B cell (primary cell): ENCODE measurements around the gene INA. TPM values are rescaled to one million over a fixed set of nuclear protein-coding genes. Genes with fewer than 3 reads are reported as not detected.

Source experiments
- ATAC-seq: fragments of 200-7000 bp; cut with Tn5 transposase; one replicate; pipeline ENCODE4 v1.10.0; 2021; ENCODE audit warnings: low read depth, mild to moderate bottlenecking, moderate number of reproducible peaks, moderate library complexity
- CTCF ChIA-PET: fragments of 350-600 bp; sonication (Branson Sonifier 250); formaldehyde crosslinking; loops from one replicate; lab custom pipeline; 2021; ENCODE audit warnings: antibody characterized with exemption, inconsistent platforms; lab: Charles Lee
- POLR2A ChIA-PET: fragments of 350-600 bp; sonication (Branson Sonifier 250); formaldehyde crosslinking; loops from one replicate; lab custom pipeline; 2021; ENCODE audit warnings: antibody characterized with exemption; lab: Charles Lee
- DNase-seq: peaks from one replicate; pipeline ENCODE4 v3.0.0; 2013
- H2AFZ ChIP-seq: 2 replicates; pipeline ENCODE4 v1.6.1; 2012; ENCODE audit warnings: mild to moderate bottlenecking, low read depth, low read length; ENCODE audit not compliant: insufficient read depth, poor library complexity, severe bottlenecking
- H3K27ac ChIP-seq, 2 donors: 1 replicate in 1 of 2; 2 replicates in 1 of 2; pipeline ENCODE4 v1.5.1; 2012 to 2013; ENCODE audit warnings: low read length in 2 of 2, mild to moderate bottlenecking in 2 of 2, moderate library complexity in 1 of 2
- H3K27me3 ChIP-seq, 4 experiments: fragments of 200-600 bp in 1 of 4; sonication (generic) in 1 of 4; replicated peaks in 1 of 4; 1 replicate in 2 of 4; 2 replicates in 2 of 4; pipeline versions ENCODE4 v1.6.1 to v1.7.0; 2013 to 2016; ENCODE audit warnings: low read length in 3 of 4, mild to moderate bottlenecking in 2 of 4, mixed read lengths in 1 of 4, moderate library complexity in 1 of 4; ENCODE audit not compliant: insufficient read depth in 4 of 4, control insufficient read depth in 3 of 4; ENCODE audit errors: control extremely low read depth in 1 of 4
- H3K36me3 ChIP-seq, 2 experiments: replicated peaks in 1 of 2; 1 replicate in 1 of 2; 2 replicates in 1 of 2; pipeline versions ENCODE4 v1.6.1 to v1.7.1; 2013; ENCODE audit warnings: low read length in 1 of 2; ENCODE audit not compliant: insufficient read depth in 2 of 2, control insufficient read depth in 1 of 2; ENCODE audit errors: control extremely low read depth in 1 of 2, extremely low read depth in 1 of 2
- H3K4me1 ChIP-seq, 2 donors: fragments of 200-600 bp in 1 of 2; sonication (generic) in 1 of 2; 1 replicate in 1 of 2; 2 replicates in 1 of 2; pipeline versions ENCODE4 v1.5.1 to v1.6.1; 2013 to 2017; ENCODE audit warnings: low read length in 2 of 2; ENCODE audit not compliant: control insufficient read depth in 2 of 2, insufficient read depth in 2 of 2
- H3K4me2 ChIP-seq: replicated peaks from 2 replicates; pipeline ENCODE3; 2012; ENCODE audit warnings: mild to moderate bottlenecking, low read depth, low read length; ENCODE audit not compliant: poor library complexity, severe bottlenecking
- H3K4me3 ChIP-seq, 5 experiments: fragments of 200-600 bp in 1 of 5; sonication (generic) in 1 of 5; 1 replicate in 3 of 5; 2 replicates in 2 of 5; pipeline versions ENCODE4 v1.5.1 to v1.7.0; 2011 to 2016; ENCODE audit warnings: low read length in 4 of 5, mild to moderate bottlenecking in 4 of 5, low read depth in 2 of 5, control low read depth in 1 of 5, moderate library complexity in 1 of 5; ENCODE audit not compliant: insufficient read depth in 1 of 5; ENCODE audit errors: control extremely low read depth in 1 of 5, extremely low read depth in 1 of 5
- H3K79me2 ChIP-seq: fragments of 200-600 bp; sonication (generic); one replicate; pipeline ENCODE4 v1.6.0; 2016; ENCODE audit warnings: low read length; ENCODE audit not compliant: control insufficient read depth, insufficient read depth
- H3K9ac ChIP-seq: fragments of 200-600 bp; sonication (generic); 2 replicates; pipeline ENCODE4 v1.6.1; 2017; ENCODE audit warnings: mild to moderate bottlenecking, low read length, moderate library complexity
- H3K9me3 ChIP-seq, 3 donors: one replicate each; pipeline versions ENCODE4 v1.6.1 to v1.7.1; 2013; ENCODE audit warnings: low read length in 2 of 3; ENCODE audit not compliant: control insufficient read depth in 2 of 3, insufficient read depth in 1 of 3; ENCODE audit errors: control extremely low read depth in 1 of 3
- H4K20me1 ChIP-seq: 2 replicates; pipeline ENCODE4 v1.6.0; 2012; ENCODE audit warnings: mild to moderate bottlenecking, low read length; ENCODE audit not compliant: insufficient read depth, control insufficient read depth, poor library complexity, severe bottlenecking
- H3K27ac Mint-ChIP-seq: one replicate; pipeline ENCODE4 v1.8.0; 2021; ENCODE audit warnings: mixed read lengths
- H3K27me3 Mint-ChIP-seq: one replicate; pipeline ENCODE4 v1.8.0; 2021; ENCODE audit warnings: mixed read lengths
- H3K4me1 Mint-ChIP-seq: one replicate; pipeline ENCODE4 v1.8.0; 2021; ENCODE audit warnings: mixed read lengths
- H3K4me3 Mint-ChIP-seq: one replicate; pipeline ENCODE4 v1.8.0; 2021; ENCODE audit warnings: mixed read lengths
- H3K9me3 Mint-ChIP-seq: one replicate; pipeline ENCODE4 v1.8.0; 2022; ENCODE audit warnings: mixed read lengths; ENCODE audit not compliant: insufficient read depth
- EZH2 ChIP-seq: IDR thresholded peaks from 2 replicates; pipeline ENCODE4 v1.6.1; 2012; ENCODE audit warnings: borderline replicate concordance, low read depth, mild to moderate bottlenecking, moderate library complexity, low read length; ENCODE audit not compliant: insufficient read depth, poor library complexity, severe bottlenecking
- WGBS: methylation state at CpG from one replicate; pipeline ENCODE4 v1.1.5; 2013; ENCODE audit warnings: missing lambda C conversion rate; ENCODE audit not compliant: insufficient coverage; 5-methylcytosine and 5-hydroxymethylcytosine counted together
- intact Hi-C: fragments of 100-400 bp; cut with micrococcal nuclease; formaldehyde crosslinking; loops from one replicate; pipeline ENCODE4 v1.10.0; 2022
- polyA plus RNA-seq: library from polyadenylated mRNA; depleted of rRNA; stranded (reverse); fragments of >200 nt; gene quantifications from 2 replicates; pipeline ENCODE4 v1.2.3, GENCODE V29; 2012
- total RNA-seq, 2 donors: library from RNA; stranded (reverse); fragments of 120-200 nt in 1 of 2; gene quantifications; 1 replicate in 1 of 2; 2 replicates in 1 of 2; pipeline versions ENCODE4 v1.2.3 to v1.2.4, GENCODE V29; 2013 to 2022
- TF ChIP-seq, protein P1 (sequence below): fragments of 200-600 bp; IDR thresholded peaks from one replicate; pipeline ENCODE4 v1.8.0; 2022; ENCODE audit warnings: antibody characterized with exemption, mild to moderate bottlenecking

Gene INA
- total and polyA plus RNA-seq, 2 donors (not counting 1 experiment from before 2014, with no cell fraction given) = 0.03 TPM; not detected in 1

DNA sequence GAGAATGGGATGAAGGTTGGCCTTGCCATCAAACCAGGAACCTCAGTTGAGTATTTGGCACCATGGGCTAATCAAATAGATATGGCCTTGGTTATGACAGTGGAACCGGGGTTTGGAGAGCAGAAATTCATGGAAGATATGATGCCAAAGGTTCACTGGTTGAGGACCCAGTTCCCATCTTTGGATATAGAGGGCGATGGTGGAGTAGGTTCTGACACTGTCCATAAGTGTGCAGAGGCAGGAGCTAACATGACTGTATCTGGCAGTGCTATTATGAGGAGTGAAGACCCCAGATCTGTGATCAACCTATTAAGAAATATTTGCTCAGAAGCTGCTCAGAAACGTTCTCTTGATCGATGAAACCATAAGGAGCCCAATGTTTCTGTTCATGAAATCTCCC is 30.6 kb upstream of the INA start:
- CTCF ChIA-PET = interaction anchor here (0.8 to 12.5 kb wide), 2 partner anchors 331 to 411 kb away, joined by 3 to 151 read pairs; partner anchors contain the start of gene CNNM2
- POLR2A ChIA-PET = no interaction called here

DNA sequence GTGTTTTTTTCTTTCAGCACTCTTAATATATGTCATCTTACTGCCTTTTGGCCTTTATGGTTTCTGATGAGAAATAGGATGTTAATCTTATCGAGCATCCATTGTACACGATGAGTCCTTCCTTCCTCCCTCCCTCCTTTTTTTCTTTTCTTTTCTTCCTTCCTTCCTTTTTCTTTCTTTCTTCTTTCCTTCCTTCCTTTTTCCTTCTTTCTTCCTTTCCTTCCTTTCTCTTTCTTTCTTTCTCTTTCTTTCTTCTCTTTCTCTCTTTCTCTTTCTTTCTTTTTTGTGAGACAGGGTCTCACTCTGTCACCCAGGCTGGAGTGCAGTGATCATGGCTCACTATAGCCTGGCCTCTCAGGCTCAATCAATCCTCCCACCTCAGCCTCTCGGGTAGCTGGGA is 22.8 kb upstream of the INA start:
- Mint-ChIP-seq H3K4me1 (no peaks in the 10 kb centered on the region), H3K27ac (no peak overlapping the region), H3K27me3 (peaks cover 5% of the 10 kb centered on the region), H3K9me3 (peaks cover 4% of the 10 kb centered on the region), H3K4me3 (no peak overlapping the region)
- Histone ChIP-seq H3K4me2 (no peak overlapping the region), H3K27ac (no peak overlapping the region), H3K27me3 (no peaks in the 10 kb centered on the region), H4K20me1 (no peaks in the 10 kb centered on the region), H2AFZ (no peak overlapping the region), H3K9me3 (peaks cover 0 to 7% (median 0%) of the 10 kb centered on the region in 3 donors), H3K36me3 (no peaks in the 10 kb centered on the region), H3K79me2 (no peaks in the 10 kb centered on the region), H3K9ac (no peak overlapping the region), H3K4me1 (no peaks in the 10 kb centered on the region), H3K4me3 (no peak overlapping the region)
- 60% methylated on average over 1 of the region's 3 CpGs for WGBS
- CTCF ChIA-PET = interaction anchor here (1.0 kb wide), 1 partner anchor 9 kb away, joined by 7 read pairs; no protein-coding TSS in a partner anchor
- POLR2A ChIA-PET = interaction anchor here (0.6 kb wide), 1 partner anchor 336 kb away, joined by 3 read pairs; the partner anchor contains the start of gene CNNM2
- ATAC-seq = no peak
- DNase-seq = no peak
- TF ChIP-seq, protein P1, sequence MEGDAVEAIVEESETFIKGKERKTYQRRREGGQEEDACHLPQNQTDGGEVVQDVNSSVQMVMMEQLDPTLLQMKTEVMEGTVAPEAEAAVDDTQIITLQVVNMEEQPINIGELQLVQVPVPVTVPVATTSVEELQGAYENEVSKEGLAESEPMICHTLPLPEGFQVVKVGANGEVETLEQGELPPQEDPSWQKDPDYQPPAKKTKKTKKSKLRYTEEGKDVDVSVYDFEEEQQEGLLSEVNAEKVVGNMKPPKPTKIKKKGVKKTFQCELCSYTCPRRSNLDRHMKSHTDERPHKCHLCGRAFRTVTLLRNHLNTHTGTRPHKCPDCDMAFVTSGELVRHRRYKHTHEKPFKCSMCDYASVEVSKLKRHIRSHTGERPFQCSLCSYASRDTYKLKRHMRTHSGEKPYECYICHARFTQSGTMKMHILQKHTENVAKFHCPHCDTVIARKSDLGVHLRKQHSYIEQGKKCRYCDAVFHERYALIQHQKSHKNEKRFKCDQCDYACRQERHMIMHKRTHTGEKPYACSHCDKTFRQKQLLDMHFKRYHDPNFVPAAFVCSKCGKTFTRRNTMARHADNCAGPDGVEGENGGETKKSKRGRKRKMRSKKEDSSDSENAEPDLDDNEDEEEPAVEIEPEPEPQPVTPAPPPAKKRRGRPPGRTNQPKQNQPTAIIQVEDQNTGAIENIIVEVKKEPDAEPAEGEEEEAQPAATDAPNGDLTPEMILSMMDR = peak; percentile 17
- no peak for TF ChIP-seq EZH2
- intact Hi-C loops = no loop called here

More for the DNA sequence above, 30.6 kb upstream of the INA start:
- H3K27ac ChIP-seq = no peak overlapping the region
- H3K36me3 ChIP-seq = no peaks in the 10 kb centered on the region
- Mint-ChIP-seq H3K4me1 (peaks cover 5% of the 10 kb centered on the region), H3K4me3 (no peak overlapping the region), H3K9me3 (no peaks in the 10 kb centered on the region), H3K27me3 (no peaks in the 10 kb centered on the region), H3K27ac (no peak overlapping the region)
- WGBS = 85% methylated on average over 3 of the region's 4 CpGs
- H3K9me3 ChIP-seq = peaks cover 0 to 7% (median 0%) of the 10 kb centered on the region in 3 donors
- H3K4me1 ChIP-seq = peaks cover 6 to 12% of the 10 kb centered on the region in 2 donors
- H3K9ac ChIP-seq = no peak overlapping the region
- H4K20me1 ChIP-seq = no peaks in the 10 kb centered on the region
- peaks cover 0 to 3% (median 0%) of the 10 kb centered on the region in 4 experiments for H3K27me3 ChIP-seq
- intact Hi-C loops = no loop called here
- TF ChIP-seq, protein P1 = no peak
- no peak for TF ChIP-seq EZH2
- DNase-seq = no peak
- H3K79me2 ChIP-seq = no peaks in the 10 kb centered on the region
- no peak overlapping the region for H3K4me2 ChIP-seq
- no peak overlapping the region for H3K4me3 ChIP-seq
- H2AFZ ChIP-seq = no peak overlapping the region
- no peak for ATAC-seq
